Activated T-helper 2 cell treated with anti-CD3 and anti-CD28 coated beads, Interferon-gamma antibody, Interleukin-2, Interleukin-4, amounts not matched to agents 10 μg/mL and 5 μg/mL and 100 μg/mL, durations not matched to agents 14 hours and 24 hours and 36 hours (primary cell): ENCODE results near the gene VSX2. TPM values are rescaled to one million over a fixed set of nuclear protein-coding genes. Genes with fewer than 3 reads are reported as not detected.

Source experiments
- DNase-seq: peaks from one replicate; pipeline ENCODE4 v3.0.0; 2021; ENCODE audit warnings: low spot score
- H3K27ac Mint-ChIP-seq: one replicate; pipeline ENCODE4 v1.8.0; 2021; ENCODE audit warnings: mixed read lengths
- H3K27me3 Mint-ChIP-seq: one replicate; pipeline ENCODE4 v1.8.0; 2021; ENCODE audit warnings: low read depth, mixed read lengths
- H3K36me3 Mint-ChIP-seq: one replicate; pipeline ENCODE4 v1.8.0; 2021; ENCODE audit warnings: low read depth, mixed read lengths
- H3K4me1 Mint-ChIP-seq: one replicate; pipeline ENCODE4 v1.8.0; 2021; ENCODE audit warnings: low read depth, mixed read lengths
- H3K4me3 Mint-ChIP-seq: one replicate; pipeline ENCODE4 v1.8.0; 2021; ENCODE audit warnings: low read depth, mild to moderate bottlenecking, moderate library complexity, mixed read lengths
- H3K9me3 Mint-ChIP-seq: one replicate; pipeline ENCODE4 v1.8.0; 2021; ENCODE audit warnings: mixed read lengths
- intact Hi-C: fragments of 100-400 bp; cut with micrococcal nuclease; formaldehyde crosslinking; loops from one replicate; pipeline ENCODE4 v1.15.1; 2023
- total RNA-seq: library from RNA; stranded (reverse); gene quantifications from 2 replicates; pipeline ENCODE4 v1.2.3, GENCODE V29; 2022

The VSX2 gene
- total RNA-seq, 1 donor from 2014 or later, result not detected

- intact Hi-C loops, result no loop called here
- peaks cover 75% of the 10 kb centered on the region for H3K27me3 Mint-ChIP-seq
- H3K36me3 Mint-ChIP-seq, result no peaks in the 10 kb centered on the region
- no peak for DNase-seq
- peak overlapping the region; percentile 26 for H3K4me3 Mint-ChIP-seq
- H3K4me1 Mint-ChIP-seq, result peaks cover 7% of the 10 kb centered on the region
- no peak overlapping the region for H3K27ac Mint-ChIP-seq
- H3K9me3 Mint-ChIP-seq, result no peaks in the 10 kb centered on the region
These were observed 872 bp downstream of the VSX2 start for GRCh38 chr14:74239848-74240793.

GRCh38 chr14:74240794-74241651 is 1.8 kb downstream of the VSX2 start:
- Mint-ChIP-seq H3K4me1 (peaks cover 7% of the 10 kb centered on the region), H3K4me3 (no peak overlapping the region), H3K9me3 (no peaks in the 10 kb centered on the region), H3K27me3 (peaks cover 80% of the 10 kb centered on the region), H3K36me3 (no peaks in the 10 kb centered on the region), H3K27ac (no peak overlapping the region)
- intact Hi-C loops, result no loop called here
- no peak for DNase-seq

GRCh38 chr14:74241652-74242017 is 2.4 kb downstream of the VSX2 start:
- DNase-seq, result no peak
- peaks cover 7% of the 10 kb centered on the region for H3K4me1 Mint-ChIP-seq
- no peak overlapping the region for H3K4me3 Mint-ChIP-seq
- peaks cover 82% of the 10 kb centered on the region for H3K27me3 Mint-ChIP-seq
- H3K27ac Mint-ChIP-seq, result no peak overlapping the region
- H3K36me3 Mint-ChIP-seq, result no peaks in the 10 kb centered on the region
- intact Hi-C loops, result no loop called here
- no peaks in the 10 kb centered on the region for H3K9me3 Mint-ChIP-seq

GRCh38 chr14:74242021-74242779 is 3.0 kb downstream of the VSX2 start:
- H3K4me3 Mint-ChIP-seq, result no peak overlapping the region
- no peak overlapping the region for H3K27ac Mint-ChIP-seq
- intact Hi-C loops, result no loop called here
- no peak for DNase-seq
- no peaks in the 10 kb centered on the region for H3K9me3 Mint-ChIP-seq
- peaks cover 7% of the 10 kb centered on the region for H3K4me1 Mint-ChIP-seq
- H3K36me3 Mint-ChIP-seq, result no peaks in the 10 kb centered on the region
- peaks cover 87% of the 10 kb centered on the region for H3K27me3 Mint-ChIP-seq

- H3K27ac Mint-ChIP-seq, result no peak overlapping the region
- DNase-seq, result no peak
- H3K4me1 Mint-ChIP-seq, result peaks cover 7% of the 10 kb centered on the region
- no peak overlapping the region for H3K4me3 Mint-ChIP-seq
- intact Hi-C loops, result no loop called here
- no peaks in the 10 kb centered on the region for H3K36me3 Mint-ChIP-seq
- no peaks in the 10 kb centered on the region for H3K9me3 Mint-ChIP-seq
- H3K27me3 Mint-ChIP-seq, result peaks cover 83% of the 10 kb centered on the region
These were observed 3.5 kb downstream of the VSX2 start for GRCh38 chr14:74242780-74243042.

GRCh38 chr14:74243051-74243450 is 3.8 kb downstream of the VSX2 start:
- H3K4me1 Mint-ChIP-seq, result peaks cover 7% of the 10 kb centered on the region
- H3K27ac Mint-ChIP-seq, result no peak overlapping the region
- no peak for DNase-seq
- no peaks in the 10 kb centered on the region for H3K36me3 Mint-ChIP-seq
- intact Hi-C loops, result no loop called here
- no peak overlapping the region for H3K4me3 Mint-ChIP-seq
- no peaks in the 10 kb centered on the region for H3K9me3 Mint-ChIP-seq
- H3K27me3 Mint-ChIP-seq, result peaks cover 81% of the 10 kb centered on the region

- Mint-ChIP-seq H3K27ac (no peak overlapping the region), H3K9me3 (no peaks in the 10 kb centered on the region), H3K4me3 (no peak overlapping the region), H3K27me3 (peaks cover 72% of the 10 kb centered on the region), H3K36me3 (no peaks in the 10 kb centered on the region), H3K4me1 (peaks cover 7% of the 10 kb centered on the region)
- no peak for DNase-seq
- intact Hi-C loops, result no loop called here
These were observed 4.9 kb downstream of the VSX2 start for GRCh38 chr14:74244115-74244514.

GRCh38 chr14:74245292-74245691 is 6.0 kb downstream of the VSX2 start:
- Mint-ChIP-seq H3K27ac (no peak overlapping the region), H3K27me3 (peaks cover 75% of the 10 kb centered on the region), H3K4me3 (no peak overlapping the region), H3K4me1 (peaks cover 7% of the 10 kb centered on the region), H3K36me3 (no peaks in the 10 kb centered on the region), H3K9me3 (no peaks in the 10 kb centered on the region)
- intact Hi-C loops, result no loop called here
- no peak for DNase-seq

GRCh38 chr14:74246542-74246941 is 7.3 kb downstream of the VSX2 start:
- Mint-ChIP-seq H3K36me3 (no peaks in the 10 kb centered on the region), H3K9me3 (no peaks in the 10 kb centered on the region), H3K4me3 (no peak overlapping the region), H3K27ac (no peak overlapping the region), H3K27me3 (peaks cover 67% of the 10 kb centered on the region), H3K4me1 (peaks cover 8% of the 10 kb centered on the region)
- DNase-seq, result no peak
- intact Hi-C loops, result no loop called here

GRCh38 chr14:74248017-74248416 is 8.8 kb downstream of the VSX2 start:
- no peak for DNase-seq
- H3K27me3 Mint-ChIP-seq, result peaks cover 56% of the 10 kb centered on the region

GRCh38 chr14:74249433-74250375 is 10.5 kb downstream of the VSX2 start:
- H3K9me3 Mint-ChIP-seq, result no peaks in the 10 kb centered on the region
- H3K27me3 Mint-ChIP-seq, result peaks cover 40% of the 10 kb centered on the region
- intact Hi-C loops, result loop anchor here (2.0 kb wide), 2 partner anchors 33 to 139 kb away; no protein-coding TSS in a partner anchor
- peaks cover 2% of the 10 kb centered on the region for H3K4me1 Mint-ChIP-seq
- no peak overlapping the region for H3K27ac Mint-ChIP-seq
- H3K4me3 Mint-ChIP-seq, result no peak overlapping the region
- DNase-seq, result no peak
- no peaks in the 10 kb centered on the region for H3K36me3 Mint-ChIP-seq

More at GRCh38 chr14:74248017-74248416, 8.8 kb downstream of the VSX2 start:
- Mint-ChIP-seq H3K4me3 (no peak overlapping the region), H3K27ac (no peak overlapping the region), H3K9me3 (no peaks in the 10 kb centered on the region), H3K4me1 (peaks cover 2% of the 10 kb centered on the region), H3K36me3 (no peaks in the 10 kb centered on the region)
- intact Hi-C loops, result no loop called here

GRCh38 chr14:74255281-74255680 is 16.0 kb downstream of the VSX2 start:
- H3K4me1 Mint-ChIP-seq, result peaks cover 4% of the 10 kb centered on the region
- H3K27ac Mint-ChIP-seq, result no peak overlapping the region
- no peaks in the 10 kb centered on the region for H3K9me3 Mint-ChIP-seq
- peaks cover 27% of the 10 kb centered on the region for H3K27me3 Mint-ChIP-seq
- intact Hi-C loops, result no loop called here
- no peak overlapping the region for H3K4me3 Mint-ChIP-seq
- H3K36me3 Mint-ChIP-seq, result no peaks in the 10 kb centered on the region
- DNase-seq, result no peak
